HCT116 (cell line): ENCODE data around the gene PPP2R1B. TPM values are rescaled to one million over a fixed set of nuclear protein-coding genes. Genes with fewer than 3 reads are reported as not detected.

Experiments used
- ATAC-seq: fragments of 200-7000 bp; cut with Tn5 transposase; 2 replicates; pipeline ENCODE4 v1.9.1; 2020; ENCODE audit warnings: mild to moderate bottlenecking, moderate library complexity
- BruUV-seq: library from RNA; stranded (reverse); fragments of 400-500 nt; replicated peaks from 2 replicates; lab custom pipeline; 2021; lab: Mats Ljungman, UMichigan
- CTCF ChIA-PET: fragments of 300-600 bp; sonication (Branson Sonifier 250); formaldehyde crosslinking; loops from one replicate; lab custom pipeline; 2021; ENCODE audit warnings: antibody characterized with exemption; lab: Charles Lee
- POLR2A ChIA-PET: fragments of 300-600, 350-600 bp; sonication (Branson Sonifier 250); formaldehyde crosslinking; loops from one replicate; lab custom pipeline; 2021; ENCODE audit warnings: antibody characterized with exemption; lab: Charles Lee
- RAD21 ChIA-PET, 2 experiments: fragments of 300-600 bp; sonication (Branson Sonifier 250); formaldehyde crosslinking; loops; one replicate each; lab custom pipeline; 2023; ENCODE audit warnings: low total read pairs in 2 of 2; ENCODE audit not compliant: uncharacterized antibody in 2 of 2, unreplicated experiment in 2 of 2, low non-redundant PET in 1 of 2; lab: Charles Lee
- DNase-seq: peaks from one replicate; pipeline ENCODE4 v3.0.0-alpha.2; 2010; ENCODE audit warnings: low read depth, low spot score
- H2AFZ ChIP-seq: fragments of 200-600 bp; shearing (Covaris generic), sonication (generic); 2 replicates; pipeline ENCODE4 v1.6.1; 2017; ENCODE audit warnings: low read depth, mixed run types, mixed read lengths, antibody characterized with exemption, low read length; ENCODE audit not compliant: poor library complexity, severe bottlenecking
- H3K27ac ChIP-seq: 2 replicates; pipeline ENCODE4 v1.5.1; 2012; ENCODE audit warnings: low read depth, low read length
- H3K27me3 ChIP-seq: fragments of 200-600 bp; sonication (generic); 2 replicates; pipeline ENCODE4 v1.6.1; 2016; ENCODE audit warnings: mixed run types, low read length, mixed read lengths; ENCODE audit not compliant: insufficient read depth
- H3K36me3 ChIP-seq, 2 experiments: fragments of 200-500 bp in 1 of 2; fragments of 200-600 bp in 1 of 2; sonication (Bioruptor generic) in 1 of 2; sonication (generic) in 1 of 2; 2 replicates each; pipeline versions ENCODE4 v1.5.1 to v1.6.1; 2014 to 2016; ENCODE audit warnings: low read length in 2 of 2, inconsistent platforms in 1 of 2, mixed read lengths in 1 of 2, mixed run types in 1 of 2; ENCODE audit not compliant: insufficient read depth in 2 of 2, control insufficient read depth in 1 of 2
- H3K4me1 ChIP-seq, 2 experiments: fragments of 200-600 bp in 1 of 2; sonication (generic) in 1 of 2; 2 replicates each; pipeline versions ENCODE4 v1.5.1 to v1.6.1; 2012 to 2017; ENCODE audit warnings: low read length in 2 of 2, inconsistent platforms in 1 of 2, mild to moderate bottlenecking in 1 of 2, mixed read lengths in 1 of 2, mixed run types in 1 of 2, moderate library complexity in 1 of 2; ENCODE audit not compliant: insufficient read depth in 2 of 2, control insufficient read depth in 1 of 2
- H3K4me2 ChIP-seq: fragments of 200-600 bp; sonication (generic); 2 replicates; pipeline ENCODE4 v1.6.1; 2017; ENCODE audit warnings: mixed run types, low read length, mixed read lengths
- H3K4me3 ChIP-seq, 2 experiments: fragments of 200-600 bp in 1 of 2; sonication (generic) in 1 of 2; replicated peaks in 1 of 2; 2 replicates each; pipeline ENCODE4 v1.5.1; 2011 to 2016; ENCODE audit warnings: low read length in 2 of 2, control low read depth in 1 of 2, low read depth in 1 of 2, mild to moderate bottlenecking in 1 of 2, mixed read lengths in 1 of 2, mixed run types in 1 of 2
- H3K79me2 ChIP-seq: fragments of 200-600 bp; sonication (generic); 2 replicates; pipeline ENCODE4 v1.6.1; 2017; ENCODE audit warnings: mild to moderate bottlenecking, mixed run types, low read length, moderate library complexity, mixed read lengths; ENCODE audit not compliant: insufficient read depth
- H3K9ac ChIP-seq: fragments of 200-600 bp; sonication (generic); 2 replicates; pipeline ENCODE4 v1.6.1; 2016; ENCODE audit warnings: low read length, mixed read lengths
- H3K9me2 ChIP-seq: fragments of 200-600 bp; sonication (generic), shearing (Covaris generic); 2 replicates; pipeline ENCODE4 v1.6.1; 2017; ENCODE audit warnings: mixed run types, mild to moderate bottlenecking, moderate library complexity; ENCODE audit not compliant: insufficient read depth
- H3K9me3 ChIP-seq, 2 experiments: fragments of 200-500 bp in 1 of 2; fragments of 200-600 bp in 1 of 2; sonication (Bioruptor generic) in 1 of 2; sonication (generic) in 1 of 2; 2 replicates each; pipeline ENCODE4 v1.6.1; 2014 to 2017; ENCODE audit warnings: low read length in 2 of 2, mixed read lengths in 2 of 2, inconsistent platforms in 1 of 2, low read depth in 1 of 2, mild to moderate bottlenecking in 1 of 2, mixed run types in 1 of 2, moderate library complexity in 1 of 2; ENCODE audit not compliant: control insufficient read depth in 1 of 2, insufficient read depth in 1 of 2
- H4K20me1 ChIP-seq: fragments of 200-600 bp; sonication (generic), shearing (Covaris generic); 2 replicates; pipeline ENCODE4 v1.6.1; 2017; ENCODE audit warnings: mixed run types, mild to moderate bottlenecking, moderate library complexity; ENCODE audit not compliant: insufficient read depth
- CEBPB ChIP-seq: IDR thresholded peaks from 2 replicates; pipeline ENCODE4 v1.6.1; 2012; ENCODE audit warnings: low read depth
- EGR1 ChIP-seq: IDR thresholded peaks from 2 replicates; pipeline ENCODE4 v1.6.1; 2012; ENCODE audit warnings: low read depth
- EZH2phosphoT487 ChIP-seq: fragments of 200-600 bp; IDR thresholded peaks from 2 replicates; pipeline ENCODE4 v1.6.1; 2018; ENCODE audit warnings: antibody characterized with exemption, borderline replicate concordance
- FOSL1 ChIP-seq: IDR thresholded peaks from 2 replicates; pipeline ENCODE4 v1.6.1; 2012; ENCODE audit warnings: low read depth
- SP1 ChIP-seq: IDR thresholded peaks from 2 replicates; pipeline ENCODE4 v1.6.1; 2012; ENCODE audit warnings: low read depth
- TCF7L2 ChIP-seq: IDR thresholded peaks from 2 replicates; pipeline ENCODE4 v1.7.0; 2011; ENCODE audit warnings: borderline replicate concordance, inconsistent platforms; ENCODE audit not compliant: insufficient read depth, insufficient read length; ENCODE audit errors: extremely low read depth
- ZFX ChIP-seq: fragments of 450-650 bp; IDR thresholded peaks from 2 replicates; pipeline ENCODE4 v1.6.1; 2017
- ZNF274 ChIP-seq: fragments of 200-500 bp; sonication (Bioruptor generic); IDR thresholded peaks from 2 replicates; pipeline ENCODE4 v1.6.1; 2014; ENCODE audit warnings: mild to moderate bottlenecking, low read depth, low read length, inconsistent platforms
- intact Hi-C: fragments of 100-400 bp; cut with micrococcal nuclease; formaldehyde crosslinking; loops from 2 replicates; pipeline ENCODE4 v1.10.0; 2022
- total RNA-seq: library from RNA; stranded (reverse); gene quantifications from one replicate; pipeline ENCODE4 v1.2.1, GENCODE V29; 2021; ENCODE audit not compliant: unreplicated experiment
- TF ChIP-seq, protein P1 (sequence below): IDR thresholded peaks from 2 replicates; pipeline ENCODE4 v1.6.1; 2012

The PPP2R1B gene
- total RNA-seq, 1 experiment from 2014 or later, result 24.9 TPM

DNA sequence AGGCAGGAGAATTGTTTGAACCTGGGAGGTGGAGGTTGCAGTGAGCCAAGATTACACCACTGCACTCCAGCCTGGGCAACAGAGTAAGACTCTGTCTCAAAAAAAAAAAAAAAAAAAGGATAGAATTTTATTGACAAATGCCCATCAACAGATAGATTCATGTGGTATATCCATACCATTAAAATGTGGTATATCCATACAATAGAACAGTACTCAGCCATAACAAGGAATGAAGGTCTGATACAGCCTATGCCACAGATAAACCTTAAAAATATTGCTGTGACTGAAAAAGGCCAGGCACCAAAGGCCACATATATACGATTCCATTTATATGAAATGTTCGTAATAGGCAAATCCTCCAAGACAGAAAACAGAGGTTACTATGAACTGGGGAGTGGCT is 45.3 kb upstream of the PPP2R1B start:
- Histone ChIP-seq H3K4me1 (no peaks in the 10 kb centered on the region), H3K27ac (no peak overlapping the region), H3K79me2 (no peaks in the 10 kb centered on the region), H4K20me1 (no peaks in the 10 kb centered on the region), H3K9ac (no peak overlapping the region), H3K4me3 (no peak overlapping the region), H3K9me2 (no peaks in the 10 kb centered on the region), H2AFZ (no peak overlapping the region), H3K27me3 (no peaks in the 10 kb centered on the region), H3K9me3 (no peaks in the 10 kb centered on the region), H3K4me2 (no peak overlapping the region), H3K36me3 (no peaks in the 10 kb centered on the region)
- TF ChIP-seq CEBPB, result no peak
- no peak for TF ChIP-seq FOSL1
- ChIA-PET CTCF (no interaction called here), RAD21 (no interaction called here), POLR2A (no interaction called here)
- no TSS peak for BruUV-seq
- no peak for DNase-seq
- no peak for ATAC-seq
- intact Hi-C loops, result no loop called here

DNA sequence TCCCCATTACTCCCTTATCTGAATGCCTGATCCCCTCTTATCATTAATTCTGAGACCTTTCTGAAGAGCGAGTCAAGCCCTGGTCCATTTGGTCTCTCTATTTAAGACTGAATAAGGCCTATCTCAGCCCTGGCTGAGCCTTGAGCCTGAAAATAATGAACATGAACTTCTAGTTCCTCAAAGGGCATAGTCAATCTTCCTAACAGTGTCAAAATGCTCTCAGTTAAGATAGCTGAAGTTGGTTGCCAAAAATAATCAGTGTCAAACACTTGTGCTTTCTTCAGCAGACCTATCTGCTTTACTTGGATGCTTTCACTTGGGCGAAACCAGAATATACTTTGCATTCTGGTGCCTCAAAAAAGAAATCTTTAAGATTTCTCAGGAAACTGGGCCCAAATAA is 42.6 kb upstream of the PPP2R1B start:
- CTCF ChIA-PET, result no interaction called here
- Histone ChIP-seq H2AFZ (no peak overlapping the region), H3K36me3 (no peaks in the 10 kb centered on the region), H3K4me2 (no peak overlapping the region), H3K4me3 (no peak overlapping the region), H4K20me1 (no peaks in the 10 kb centered on the region), H3K9ac (no peak overlapping the region), H3K9me2 (no peaks in the 10 kb centered on the region), H3K79me2 (no peaks in the 10 kb centered on the region)
- no peak for ATAC-seq
- intact Hi-C loops, result no loop called here
- BruUV-seq, result no TSS peak
- TF ChIP-seq TCF7L2 (no peak), ZFX (no peak), EZH2phosphoT487 (no peak), FOSL1 (no peak), SP1 (no peak), EGR1 (no peak), ZNF274 (no peak)
- TF ChIP-seq, protein P1, sequence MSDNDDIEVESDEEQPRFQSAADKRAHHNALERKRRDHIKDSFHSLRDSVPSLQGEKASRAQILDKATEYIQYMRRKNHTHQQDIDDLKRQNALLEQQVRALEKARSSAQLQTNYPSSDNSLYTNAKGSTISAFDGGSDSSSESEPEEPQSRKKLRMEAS, result no peak
- TF ChIP-seq, all 23 proteins: peak for 0
- Histone ChIP-seq H3K27me3 (no peaks in the 10 kb centered on the region), H3K27ac (no peak overlapping the region), H3K9me3 (no peaks in the 10 kb centered on the region), H3K4me1 (no peaks in the 10 kb centered on the region)
- ChIA-PET POLR2A (no interaction called here), RAD21 (no interaction called here)
- DNase-seq, result no peak
